NCI-H510A treated with DMSO at 0.1 percent for 48 hours (cell line): ENCODE data around the gene NUAK1.
A peak's percentile ranks its signal among the peaks of the same experiment; 100 is the strongest.

Experiments used
- DNase-seq: peaks from one replicate; lab custom pipeline; 2025; lab: John Stamatoyannopoulos, UW

NUAK1 gene

GRCh38 chr12:106130474-106131113 is 8.2 kb downstream of the NUAK1 start:
- DNase-seq: no peak

GRCh38 chr12:106128585-106129328 is 10.0 kb downstream of the NUAK1 start:
- DNase-seq: peak; percentile 77

GRCh38 chr12:106127338-106128126 is 11.2 kb downstream of the NUAK1 start:
- DNase-seq: no peak

- DNase-seq: no peak
Observed at GRCh38 chr12:106126441-106127337, 12.1 kb downstream of the NUAK1 start.

- DNase-seq: no peak
Observed at GRCh38 chr12:106125351-106126095, 13.2 kb downstream of the NUAK1 start.

- no peak for DNase-seq
Observed at GRCh38 chr12:106123551-106124081, 15.1 kb downstream of the NUAK1 start.

GRCh38 chr12:106123110-106123509 is 15.6 kb downstream of the NUAK1 start:
- no peak for DNase-seq

GRCh38 chr12:106122004-106122403 is 16.8 kb downstream of the NUAK1 start:
- DNase-seq: no peak

GRCh38 chr12:106120519-106121105 is 18.1 kb downstream of the NUAK1 start:
- DNase-seq: no peak

GRCh38 chr12:106119301-106119700 is 19.5 kb downstream of the NUAK1 start:
- DNase-seq: no peak

- no peak for DNase-seq
Observed at GRCh38 chr12:106118381-106119130, 20.2 kb downstream of the NUAK1 start.

GRCh38 chr12:106115440-106115839 is 23.3 kb downstream of the NUAK1 start:
- no peak for DNase-seq

GRCh38 chr12:106114447-106115068 is 24.2 kb downstream of the NUAK1 start:
- no peak for DNase-seq

GRCh38 chr12:106113824-106114446 is 24.8 kb downstream of the NUAK1 start:
- DNase-seq: no peak

- no peak for DNase-seq
Observed at GRCh38 chr12:106113446-106113823, 25.3 kb downstream of the NUAK1 start.

- no peak for DNase-seq
Observed at GRCh38 chr12:106113042-106113441, 25.7 kb downstream of the NUAK1 start.

GRCh38 chr12:106112145-106112821 is 26.5 kb downstream of the NUAK1 start:
- no peak for DNase-seq

- DNase-seq: no peak
Observed at GRCh38 chr12:106110626-106111300, 28.0 kb downstream of the NUAK1 start.
